ENCODE measurements around the gene USP35.
"Not testable (repeated sequence)": the region's sequence is repeated elsewhere in the genome, so short reads cannot be mapped to it uniquely, and the experiment has no call there.

USP35 gene

DNA sequence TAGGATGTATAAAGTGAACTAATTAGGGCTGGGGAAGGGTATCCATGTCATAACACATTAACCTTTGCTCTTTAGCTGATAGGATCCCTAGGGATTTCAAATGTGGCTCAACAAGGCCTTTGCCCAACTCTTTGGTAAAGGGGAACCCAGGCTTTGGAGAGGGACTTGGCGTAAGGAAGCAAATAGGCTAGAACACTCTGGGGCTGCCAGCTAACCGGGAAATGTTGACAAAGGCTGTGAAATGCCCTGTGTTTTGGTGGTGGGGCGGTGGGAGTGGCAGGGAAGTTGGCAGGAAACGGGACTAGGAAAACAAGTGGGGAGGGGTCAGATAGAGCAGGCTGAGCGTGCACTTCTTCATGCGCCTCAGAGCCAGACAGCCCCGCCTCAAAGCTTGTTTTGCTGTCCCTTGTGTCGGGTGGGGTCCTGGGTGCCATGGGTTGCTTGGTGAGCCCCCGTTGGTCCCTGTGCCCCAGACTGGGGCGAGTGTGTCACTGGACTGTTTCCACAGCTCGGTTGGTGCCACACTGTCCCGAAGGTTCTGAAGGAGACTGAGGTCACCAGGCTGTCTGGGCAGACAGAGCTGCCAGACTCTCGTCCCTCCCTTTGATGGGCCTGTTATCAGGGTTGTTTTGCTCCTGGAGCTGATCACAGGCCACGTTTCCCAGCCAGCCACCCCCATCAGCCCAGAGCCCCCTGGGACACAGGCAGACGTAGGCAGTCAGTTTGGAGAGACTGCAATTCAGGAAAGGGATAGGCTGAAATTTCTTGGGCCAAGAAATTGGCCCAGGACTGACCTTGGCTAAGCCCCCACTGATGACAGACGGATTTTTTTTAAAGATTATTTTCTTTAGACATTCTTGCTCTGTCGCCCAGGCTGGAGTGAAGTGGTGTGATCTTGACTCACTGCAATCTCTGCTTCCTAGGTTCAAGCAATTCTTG is 19.9 kb upstream of the USP35 start:
- no peak for DNase-seq

DNA sequence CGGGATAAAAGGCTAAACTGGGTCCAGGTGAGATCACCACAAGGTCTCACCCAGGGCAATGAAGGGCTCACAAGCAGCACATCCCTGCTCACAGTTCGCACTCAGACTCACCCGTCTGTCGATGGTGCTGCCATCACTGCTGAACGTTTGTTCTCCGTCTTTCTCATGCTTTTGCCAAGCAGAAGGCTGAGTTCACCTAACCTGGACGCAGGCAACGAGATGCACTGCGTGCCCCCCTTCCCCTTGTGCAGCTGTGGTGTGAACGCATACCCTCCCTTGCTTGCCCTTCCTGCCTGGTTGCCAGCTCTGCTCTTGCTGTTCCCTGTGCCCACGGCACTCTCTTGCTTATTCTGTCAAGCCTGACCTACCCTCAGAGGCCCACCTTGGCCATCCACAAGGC is 18.3 kb upstream of the USP35 start:
- no peak for DNase-seq

DNA sequence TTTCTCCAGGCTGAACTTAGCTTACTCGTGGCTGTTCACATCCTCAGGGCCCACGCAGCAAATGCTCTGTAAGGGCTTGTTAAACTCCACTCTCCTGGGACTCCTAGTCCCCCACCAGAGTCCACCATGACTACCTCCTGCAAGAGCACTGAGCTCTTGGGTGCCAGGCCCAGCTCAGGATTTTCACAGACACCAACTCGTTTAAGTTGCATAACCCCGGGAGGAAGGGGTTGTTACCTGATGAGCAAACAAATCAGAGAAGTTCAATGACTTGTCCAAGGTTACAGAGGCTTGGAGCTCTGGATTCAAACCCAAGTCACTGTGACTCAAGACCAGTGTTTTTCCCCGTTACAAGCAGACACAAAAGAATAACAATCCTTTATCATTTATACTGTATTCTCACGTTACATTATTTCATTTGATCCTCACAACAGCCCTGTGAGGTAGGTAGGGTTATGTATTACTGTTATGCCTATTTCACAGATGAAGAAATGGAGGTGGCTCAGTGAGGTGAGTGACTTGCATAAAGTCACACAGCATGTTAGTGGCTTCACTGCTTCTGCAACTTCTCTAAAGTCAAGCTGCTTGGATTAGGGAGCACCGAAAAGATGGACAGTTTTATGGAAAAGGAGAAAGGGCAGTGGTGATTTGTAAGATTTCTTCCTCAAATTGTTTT is 17.7 kb upstream of the USP35 start:
- no peak for DNase-seq

DNA sequence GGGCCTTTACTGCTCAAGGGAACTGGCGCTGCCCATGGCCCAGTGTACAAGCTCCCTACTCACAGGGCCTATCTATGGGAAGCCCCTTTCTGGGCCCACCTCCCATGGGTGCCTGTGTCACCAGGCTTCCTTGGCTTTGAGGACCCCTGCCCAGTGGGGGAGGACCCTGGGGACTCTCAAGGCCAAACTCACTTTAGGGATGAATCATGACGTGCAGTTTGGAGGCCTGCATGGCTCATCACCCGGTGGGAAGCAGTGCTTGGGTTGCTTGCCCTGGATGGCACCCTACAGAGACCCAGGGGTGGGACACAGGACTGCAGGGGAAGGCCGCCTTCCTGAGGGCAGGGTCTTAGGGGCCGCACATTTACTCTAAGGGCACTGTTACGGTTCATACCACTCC is 16.8 kb upstream of the USP35 start:
- DNase-seq: no peak

GRCh38 chr11:78175862-78176261 is 12.9 kb upstream of the USP35 start:
- not testable (repeated sequence) for DNase-seq

GRCh38 chr11:78176605-78177141 is 12.0 kb upstream of the USP35 start:
- no peak for DNase-seq

DNA sequence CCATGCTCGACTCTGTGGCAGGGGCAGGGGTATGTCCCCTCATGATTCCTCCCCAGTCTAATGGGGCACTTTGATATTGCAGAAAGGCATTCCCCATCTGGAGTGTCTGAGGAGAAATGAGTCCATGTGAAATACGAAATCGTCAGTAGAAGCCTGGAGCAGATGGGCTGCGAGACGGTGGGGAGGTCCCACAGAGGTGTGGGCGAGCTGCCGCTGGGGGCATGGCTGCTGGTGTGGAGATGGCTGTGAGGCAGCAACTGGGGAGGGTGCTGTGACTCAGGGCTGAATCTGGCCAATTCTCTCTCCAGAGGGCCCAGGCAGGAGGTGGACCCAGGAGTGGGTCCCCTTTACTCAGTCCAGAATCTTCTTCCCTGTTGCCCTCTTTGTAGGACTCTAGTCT is 11.5 kb upstream of the USP35 start:
- DNase-seq: no peak

- DNase-seq: no peak
Measured at GRCh38 chr11:78179459-78180071, 9.2 kb upstream of the USP35 start.

GRCh38 chr11:78180751-78181150 is 8.0 kb upstream of the USP35 start:
- no peak for DNase-seq

GRCh38 chr11:78181185-78181584 is 7.5 kb upstream of the USP35 start:
- no peak for DNase-seq

GRCh38 chr11:78187366-78188285 is 1.1 kb upstream of the USP35 start:
- peak; percentile 72 for DNase-seq

DNA sequence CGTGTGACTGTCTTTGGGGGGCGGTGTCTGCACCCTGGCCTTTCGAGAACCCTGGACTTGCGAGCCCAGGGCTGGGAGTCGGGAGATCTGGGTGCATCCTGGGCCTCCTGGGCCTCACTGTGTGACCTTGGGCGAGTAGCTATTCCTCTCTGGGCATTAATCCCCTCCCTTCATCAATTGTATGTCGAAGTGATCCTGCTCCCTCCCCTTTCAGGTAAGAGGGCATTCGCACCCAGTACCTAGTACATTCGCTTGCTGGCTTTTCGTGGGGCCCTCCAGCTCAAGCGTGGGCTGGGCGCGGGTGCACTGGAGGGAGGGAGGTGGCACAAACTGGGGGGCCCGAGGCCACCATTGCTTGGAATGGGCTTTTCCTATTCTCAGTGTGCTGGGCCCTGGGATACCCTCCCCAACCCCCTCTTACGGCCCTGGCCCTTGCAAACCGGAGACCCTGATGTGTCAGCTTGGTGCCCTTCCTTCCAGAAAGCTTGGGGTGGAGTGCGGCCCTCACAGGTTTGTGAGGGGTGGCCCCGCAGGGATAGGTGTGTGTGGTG is 530 bp downstream of the USP35 start:
- no peak for DNase-seq

DNA sequence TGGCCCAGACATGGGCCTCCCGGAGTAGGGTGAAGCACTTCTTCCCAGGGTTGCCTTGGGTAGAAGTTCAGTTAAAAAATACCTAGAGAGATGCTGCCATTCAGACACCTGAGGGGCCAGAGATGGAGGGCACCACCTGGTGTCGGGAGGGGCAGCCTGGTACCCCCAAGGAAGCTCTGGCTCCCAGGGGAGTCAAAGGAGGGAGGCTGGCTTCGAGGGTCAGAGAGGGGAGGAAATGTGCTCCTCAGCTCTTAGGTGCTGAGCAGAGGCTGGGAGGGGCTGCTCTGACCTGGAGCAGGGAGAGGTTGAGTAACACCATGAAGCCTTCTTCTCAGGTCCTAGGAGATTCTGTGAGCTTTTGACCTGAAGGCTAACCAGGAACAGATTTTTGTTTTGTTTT is 1.1 kb downstream of the USP35 start:
- DNase-seq: no peak

DNA sequence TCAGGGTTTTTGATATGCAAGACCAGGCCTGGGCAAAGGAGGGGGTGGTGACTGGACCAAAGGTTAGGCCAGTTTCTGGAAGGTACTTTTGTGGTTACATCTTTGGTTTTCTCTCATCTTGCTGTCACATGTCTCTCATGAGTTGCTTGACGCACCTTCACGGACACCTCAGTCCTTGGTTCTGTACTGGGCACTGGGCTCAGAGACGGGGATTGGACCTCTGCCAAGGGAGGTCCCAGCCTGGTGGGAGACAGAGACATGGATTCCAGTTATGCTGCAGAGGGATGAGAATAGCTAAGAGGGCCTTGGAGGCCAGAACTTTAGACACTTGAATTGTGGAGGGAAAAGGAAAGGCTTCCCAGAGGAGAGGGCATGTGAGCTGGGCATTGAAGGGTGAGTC is 1.7 kb downstream of the USP35 start:
- no peak for DNase-seq

DNA sequence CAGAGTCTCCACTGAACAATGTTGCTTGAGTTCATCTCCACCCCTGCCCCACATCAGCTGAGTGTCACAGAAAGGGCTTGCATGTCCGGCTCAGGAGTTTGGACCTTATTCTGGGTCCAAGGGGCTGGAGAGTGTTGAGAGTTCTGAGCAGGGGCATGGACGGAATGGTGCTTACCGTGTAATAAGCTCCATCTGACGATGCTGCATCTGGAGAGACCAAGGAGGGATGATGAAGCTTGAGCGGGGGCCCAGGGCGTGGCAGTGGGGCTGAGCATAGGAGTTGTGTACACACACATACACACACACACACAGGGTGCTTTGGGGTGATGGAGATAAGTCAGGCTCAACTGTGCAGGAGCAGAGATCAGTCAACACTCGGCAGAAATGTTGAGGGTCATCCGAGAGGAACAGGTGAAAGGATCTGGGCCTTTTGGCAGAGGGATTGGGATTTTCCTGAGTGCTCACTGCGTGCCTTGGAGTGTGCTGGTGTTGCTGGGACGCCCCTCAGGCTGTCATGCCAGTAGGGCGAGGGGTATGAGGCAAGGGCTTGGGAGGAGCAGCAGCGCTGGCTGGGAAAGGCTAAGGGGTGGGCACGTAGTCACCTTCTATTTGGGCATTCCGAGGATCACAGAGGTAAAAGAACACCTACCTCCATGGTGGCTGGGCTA is 2.3 kb downstream of the USP35 start:
- DNase-seq: no peak

- DNase-seq: no peak
Measured at GRCh38 chr11:78192223-78192719, 3.6 kb downstream of the USP35 start.

GRCh38 chr11:78192911-78193351 is 4.2 kb downstream of the USP35 start:
- no peak for DNase-seq

- DNase-seq: no peak
Measured at GRCh38 chr11:78193806-78194205, 5.1 kb downstream of the USP35 start.

- DNase-seq: no peak
Measured at GRCh38 chr11:78194490-78194889, 5.8 kb downstream of the USP35 start.

DNA sequence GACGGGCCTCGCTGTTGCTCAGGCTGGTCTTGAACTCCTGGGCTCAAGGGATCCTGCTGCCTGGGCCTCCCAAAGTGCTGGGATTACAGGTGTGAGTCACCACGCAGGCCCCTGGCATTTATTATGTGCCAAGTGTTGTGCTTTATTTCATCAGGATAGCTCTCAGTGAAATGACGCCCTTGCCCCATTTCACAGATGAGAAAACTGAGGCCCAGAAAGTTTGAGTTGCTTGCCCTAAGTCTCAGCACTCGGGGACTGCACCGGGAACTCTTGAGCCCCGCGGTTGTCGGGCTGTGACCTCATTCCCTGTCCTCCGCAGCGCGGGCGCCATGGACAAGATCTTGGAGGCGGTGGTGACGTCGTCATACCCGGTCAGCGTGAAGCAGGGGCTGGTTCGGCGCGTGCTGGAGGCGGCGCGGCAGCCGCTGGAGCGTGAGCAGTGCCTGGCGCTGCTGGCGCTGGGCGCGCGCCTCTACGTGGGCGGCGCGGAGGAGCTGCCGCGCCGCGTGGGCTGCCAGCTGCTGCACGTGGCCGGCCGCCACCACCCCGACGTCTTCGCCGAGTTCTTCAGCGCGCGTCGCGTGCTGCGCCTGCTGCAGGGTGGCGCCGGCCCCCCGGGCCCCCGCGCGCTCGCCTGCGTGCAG is 7.3 kb downstream of the USP35 start:
- no peak for DNase-seq

DNA sequence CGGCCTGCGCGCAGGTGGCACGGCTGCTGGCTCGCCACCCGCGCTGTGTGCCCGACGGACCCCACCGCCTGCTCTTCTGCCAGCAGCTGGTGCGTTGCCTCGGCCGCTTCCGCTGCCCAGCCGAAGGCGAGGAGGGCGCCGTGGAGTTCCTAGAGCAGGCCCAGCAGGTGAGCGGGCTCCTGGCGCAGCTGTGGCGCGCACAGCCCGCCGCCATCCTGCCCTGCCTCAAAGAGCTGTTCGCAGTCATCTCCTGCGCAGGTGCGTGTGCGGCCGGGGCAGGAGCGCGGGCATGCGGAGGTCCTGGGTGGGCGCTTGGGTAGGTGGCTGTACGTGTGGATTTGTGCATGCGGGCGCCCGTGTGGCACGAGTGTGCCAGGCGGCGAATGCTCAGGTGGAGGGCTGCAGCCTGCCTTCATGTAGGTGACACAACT is 8.0 kb downstream of the USP35 start:
- DNase-seq: no peak

Measured in CD4-positive, alpha-beta T cell treated with Interleukin-17A for 1 hour (primary cell).